Endothelial cell of umbilical vein (primary cell): Measurements from ENCODE around the gene SSH3. TPM values are rescaled to one million over a fixed set of nuclear protein-coding genes. Genes with fewer than 3 reads are reported as not detected.
A peak's percentile ranks its signal among the peaks of the same experiment; 100 is the strongest.

Source experiments
- BruUV-seq: library from RNA; stranded (reverse); fragments of 400-500 nt; replicated peaks from 2 replicates; lab custom pipeline; 2021; lab: Mats Ljungman, UMichigan
- CTCF ChIA-PET: fragments of 300-600, 350-600 bp; sonication (Branson Sonifier 250); formaldehyde crosslinking; loops from one replicate; lab custom pipeline; 2021; ENCODE audit warnings: antibody characterized with exemption, inconsistent platforms; lab: Charles Lee
- POLR2A ChIA-PET: fragments of 300-600, 350-600 bp; sonication (Branson Sonifier 250); formaldehyde crosslinking; loops from one replicate; lab custom pipeline; 2021; ENCODE audit warnings: antibody characterized with exemption, inconsistent platforms; lab: Charles Lee
- DNase-seq: peaks from one replicate; pipeline ENCODE4 v3.0.0-alpha.2; 2011; ENCODE audit warnings: low read depth, low spot score
- FAIRE-seq: peaks from 2 replicates; lab custom pipeline; 2011; peaks lifted over from hg19 to GRCh38; lab: Jason Lieb, UNC
- H2AFZ ChIP-seq: 2 replicates; pipeline ENCODE4 v1.6.0; 2012; ENCODE audit warnings: low read depth, low read length, control low read depth, inconsistent platforms
- H3K27ac ChIP-seq: 2 replicates; pipeline ENCODE4 v1.5.1; 2011; ENCODE audit warnings: low read depth, mild to moderate bottlenecking, control low read depth, low read length, moderate library complexity; ENCODE audit not compliant: insufficient read depth
- H3K27me3 ChIP-seq, 2 experiments: 2 replicates each; pipeline versions ENCODE4 v1.6.0 to v1.6.1; 2011; ENCODE audit warnings: low read length in 2 of 2, mixed read lengths in 1 of 2; ENCODE audit not compliant: control insufficient read depth in 2 of 2, insufficient read depth in 2 of 2
- H3K36me3 ChIP-seq, 2 experiments: 2 replicates in 1 of 2; 3 replicates in 1 of 2; pipeline ENCODE4 v1.5.1; 2011; ENCODE audit warnings: low read length in 2 of 2, mild to moderate bottlenecking in 1 of 2, moderate library complexity in 1 of 2; ENCODE audit not compliant: control insufficient read depth in 2 of 2, insufficient read depth in 2 of 2; ENCODE audit errors: extremely low read depth in 1 of 2
- H3K4me1 ChIP-seq: 3 replicates; pipeline ENCODE4 v1.5.1; 2011; ENCODE audit warnings: mild to moderate bottlenecking, low read length; ENCODE audit not compliant: control insufficient read depth, insufficient read depth; ENCODE audit errors: extremely low read depth
- H3K4me2 ChIP-seq: 2 replicates; pipeline ENCODE4 v1.6.1; 2011; ENCODE audit warnings: low read length, control low read depth, mixed read lengths; ENCODE audit not compliant: insufficient read depth
- H3K4me3 ChIP-seq, 3 experiments: fragments of 200-600 bp in 1 of 3; sonication (generic), shearing (Covaris generic) in 1 of 3; replicated peaks in 1 of 3; 2 replicates each; pipeline ENCODE4 v1.5.1; 2011 to 2016; ENCODE audit warnings: control low read depth in 3 of 3, low read length in 3 of 3, mild to moderate bottlenecking in 2 of 3, inconsistent platforms in 1 of 3, low read depth in 1 of 3, moderate library complexity in 1 of 3; ENCODE audit not compliant: insufficient read depth in 1 of 3
- H3K79me2 ChIP-seq: 2 replicates; pipeline ENCODE4 v1.6.0; 2012; ENCODE audit warnings: low read length, inconsistent platforms; ENCODE audit not compliant: control insufficient read depth, insufficient read depth
- H3K9ac ChIP-seq: replicated peaks from 2 replicates; pipeline ENCODE3; 2011; ENCODE audit warnings: low read length, control low read depth; ENCODE audit not compliant: insufficient read depth; ENCODE audit errors: extremely low read depth
- H3K9me1 ChIP-seq: replicated peaks from 3 replicates; pipeline ENCODE4 v1.6.0; 2011; ENCODE audit warnings: mild to moderate bottlenecking, low read length; ENCODE audit not compliant: control insufficient read depth, insufficient read depth; ENCODE audit errors: extremely low read depth
- H3K9me3 ChIP-seq: replicated peaks from 2 replicates; pipeline ENCODE4 v1.5.1; 2012; ENCODE audit warnings: low read length, inconsistent platforms; ENCODE audit not compliant: control insufficient read depth, insufficient read depth
- H4K20me1 ChIP-seq: replicated peaks from 2 replicates; pipeline ENCODE3; 2011; ENCODE audit warnings: mild to moderate bottlenecking, low read length; ENCODE audit not compliant: control insufficient read depth, insufficient read depth; ENCODE audit errors: extremely low read depth
- CTCF ChIP-seq, 2 donors: IDR thresholded peaks; 1 replicate in 1 of 2; 2 replicates in 1 of 2; pipeline ENCODE4 v1.5.1; 2011; ENCODE audit warnings: low read length in 2 of 2, mild to moderate bottlenecking in 2 of 2, moderate library complexity in 2 of 2, control low read depth in 1 of 2, inconsistent platforms in 1 of 2, low read depth in 1 of 2; ENCODE audit not compliant: insufficient read depth in 1 of 2; ENCODE audit errors: extremely low read depth in 1 of 2
- FOS ChIP-seq: IDR thresholded peaks from 2 replicates; pipeline ENCODE4 v1.6.1; 2011; ENCODE audit warnings: mild to moderate bottlenecking, low read length, moderate library complexity, borderline replicate concordance; ENCODE audit not compliant: insufficient read depth
- GATA2 ChIP-seq: IDR thresholded peaks from 2 replicates; pipeline ENCODE4 v1.7.0; 2011; ENCODE audit warnings: low read depth, mild to moderate bottlenecking, moderate library complexity, mixed read lengths, low read length; ENCODE audit not compliant: insufficient read length, insufficient read depth
- MYC ChIP-seq: IDR thresholded peaks from one replicate; pipeline ENCODE4 v1.6.1; 2011; ENCODE audit warnings: mild to moderate bottlenecking, low read depth, low read length
- POLR2A ChIP-seq: IDR thresholded peaks from 2 replicates; pipeline ENCODE4 v1.6.1; 2012; ENCODE audit warnings: low read depth, mild to moderate bottlenecking, control low read depth, low read length
- POLR2AphosphoS5 ChIP-seq: IDR thresholded peaks from 2 replicates; pipeline ENCODE4 v1.6.1; 2012; ENCODE audit warnings: low read depth, mild to moderate bottlenecking, control low read depth, low read length, moderate library complexity; ENCODE audit not compliant: insufficient read depth
- dilution Hi-C: fragments of 300-500 bp; cut with MboI; formaldehyde crosslinking; loops from one replicate; pipeline ENCODE4 v1.15.0; 2019; ENCODE audit warnings: low sequenced_read_pairs; ENCODE audit not compliant: extremely low pct_ligation_motif_present
- intact Hi-C: fragments of 100-400 bp; cut with micrococcal nuclease; formaldehyde crosslinking; loops from one replicate; pipeline ENCODE4 v1.10.0; 2022
- polyA plus RNA-seq, 4 experiments: library from polyadenylated mRNA; depleted of rRNA in 3 of 4; stranded (reverse) in 3 of 4; unstranded in 1 of 4; fragments of >200 nt; gene quantifications; 2 replicates each; pipeline versions ENCODE4 v1.2.1 to v1.2.3, GENCODE V29; 2011 to 2012; ENCODE audit warnings: missing spikeins in 1 of 4
- total RNA-seq: library from RNA; stranded (reverse); gene quantifications from 2 replicates; pipeline ENCODE4 v1.2.3, GENCODE V29; 2021
- TF ChIP-seq, protein P1 (sequence below): IDR thresholded peaks from 2 replicates; pipeline ENCODE4 v1.6.1; 2011; ENCODE audit not compliant: insufficient read depth, insufficient read length

Gene SSH3
- total and polyA plus RNA-seq, 2 donors (not counting 3 experiments of a cell fraction or from before 2014, with no cell fraction given): 14.3 to 16.5 TPM

DNA sequence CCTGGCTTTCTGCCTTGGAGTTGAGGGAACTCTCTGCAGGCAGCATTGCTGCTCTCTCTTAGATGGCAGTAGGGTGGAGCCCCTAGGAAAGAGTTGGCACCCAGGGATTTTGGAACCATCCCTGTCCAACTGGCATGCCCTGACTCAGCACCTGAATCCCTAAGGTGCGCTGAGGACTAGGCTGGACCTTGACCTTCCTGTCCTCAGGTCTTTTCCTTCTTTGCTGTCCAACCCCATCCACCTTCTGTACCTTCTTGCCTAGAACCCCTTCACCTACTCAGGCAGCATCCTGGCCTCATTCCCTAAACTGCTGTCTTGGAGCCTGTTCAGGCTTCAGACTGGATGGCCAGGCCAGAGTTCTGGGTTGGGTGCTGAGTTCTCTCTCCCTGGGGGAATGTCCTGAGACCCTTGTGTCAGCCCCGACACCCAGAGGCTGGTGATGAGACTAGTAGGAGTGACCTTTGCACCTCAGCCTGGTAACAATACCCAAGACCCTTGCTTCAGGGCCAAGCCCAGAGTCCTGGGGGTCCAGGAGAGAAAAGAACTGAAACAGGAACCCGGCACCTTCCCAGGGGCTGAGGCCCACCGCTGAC is 52.6 kb downstream of the SSH3 start:
- no peaks in the 10 kb centered on the region for H3K27me3 ChIP-seq
- dilution Hi-C loops: no loop called here
- peaks cover 47% of the 10 kb centered on the region for H3K4me1 ChIP-seq
- H2AFZ ChIP-seq: no peak overlapping the region
- no peaks in the 10 kb centered on the region for H3K9me1 ChIP-seq
- BruUV-seq: no TSS peak
- no peak overlapping the region for H3K4me2 ChIP-seq
- intact Hi-C loops: no loop called here
- TF ChIP-seq, protein P1, sequence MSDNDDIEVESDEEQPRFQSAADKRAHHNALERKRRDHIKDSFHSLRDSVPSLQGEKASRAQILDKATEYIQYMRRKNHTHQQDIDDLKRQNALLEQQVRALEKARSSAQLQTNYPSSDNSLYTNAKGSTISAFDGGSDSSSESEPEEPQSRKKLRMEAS: no peak
- no peak for TF ChIP-seq FOS
- no peak for TF ChIP-seq GATA2
- no peak for TF ChIP-seq POLR2A
- TF ChIP-seq MYC: no peak
- no peak for TF ChIP-seq POLR2AphosphoS5
- no peak for TF ChIP-seq CTCF (IDR thresholded peaks at IDR 0.05; ENCODE audit: extremely low read depth in 1 of 2, insufficient read depth in 1 of 2, low read depth in 1 of 2, low read length in 2 of 2)
- ChIA-PET POLR2A (interaction anchor here (1.1 kb wide), 1 partner anchor 18 kb away, joined by 3 read pairs; the partner anchor contains the start of gene CLCF1), CTCF (interaction anchor here (0.6 to 15.0 kb wide), 4 partner anchors 10 to 66 kb away, joined by 3 to 1051 read pairs (median 10); partner anchors contain the start of genes ANKRD13D, CLCF1 and PPP1CA)
- H3K27ac ChIP-seq: peak overlapping the region; percentile 78
- no peaks in the 10 kb centered on the region for H4K20me1 ChIP-seq
- H3K9me3 ChIP-seq: no peaks in the 10 kb centered on the region
- no peak overlapping the region for H3K9ac ChIP-seq
- no peaks in the 10 kb centered on the region for H3K36me3 ChIP-seq
- peaks cover 4% of the 10 kb centered on the region for H3K79me2 ChIP-seq
- DNase-seq (no peak), FAIRE-seq (no peak)
- no peak overlapping the region for H3K4me3 ChIP-seq
